K562 (cell line): ENCODE results near the gene PEX10. TPM values are rescaled to one million over a fixed set of nuclear protein-coding genes. Genes with fewer than 3 reads are reported as not detected.
A peak's percentile ranks its signal among the peaks of the same experiment; 100 is the strongest.

Experiments used
- C11orf30 ChIP-seq: fragments of 450-650 bp; IDR thresholded peaks from 2 replicates; pipeline ENCODE4 v1.6.1; 2016; ENCODE audit warnings: low read depth, mild to moderate bottlenecking
- CHD4 ChIP-seq: fragments of 200-600 bp; sonication (generic); IDR thresholded peaks from 3 replicates; pipeline ENCODE4 v1.6.1; 2012; ENCODE audit warnings: low read depth, mild to moderate bottlenecking, mixed read lengths, low read length, inconsistent platforms; ENCODE audit not compliant: insufficient read depth, insufficient replicate concordance, poor library complexity, severe bottlenecking
- DDX20 ChIP-seq: fragments of 450-650 bp; IDR thresholded peaks from 2 replicates; pipeline ENCODE4 v1.6.1; 2016; ENCODE audit warnings: missing genetic modification characterization, low read depth, mild to moderate bottlenecking, missing compliant biosample characterization, moderate library complexity
- EGR1 ChIP-seq: fragments of 450-650 bp; conservative IDR thresholded peaks from 2 replicates; pipeline ENCODE4 v1.6.1; 2017; ENCODE audit warnings: mild to moderate bottlenecking
- HBP1 ChIP-seq: fragments of 450-650 bp; formaldehyde crosslinking; IDR thresholded peaks from 2 replicates; pipeline ENCODE4 v1.4.0; 2022; ENCODE audit warnings: missing genetic modification characterization
- POLR2A ChIP-seq: fragments of 450-650 bp; conservative IDR thresholded peaks from 2 replicates; pipeline ENCODE4 v1.6.1; 2016
- RFX5 ChIP-seq: IDR thresholded peaks from 2 replicates; pipeline ENCODE4 v1.6.1; 2011; ENCODE audit warnings: low read depth, mild to moderate bottlenecking, improper control_type of control experiment, low read length
- SNIP1 ChIP-seq: fragments of 450-650 bp; IDR thresholded peaks from 2 replicates; pipeline ENCODE4 v1.7.1; 2017; ENCODE audit warnings: low read depth, mild to moderate bottlenecking
- STAG1 ChIP-seq: sonication (generic); formaldehyde crosslinking; IDR thresholded peaks from 2 replicates; pipeline ENCODE4 v1.5.0; 2020; ENCODE audit warnings: missing genetic modification reagents, borderline replicate concordance
- TBL1XR1 ChIP-seq, 2 experiments: IDR thresholded peaks; 2 replicates each; pipeline ENCODE4 v1.6.1; 2012; ENCODE audit warnings: improper control_type of control experiment in 2 of 2, low read length in 2 of 2, mild to moderate bottlenecking in 1 of 2
- TFE3 ChIP-seq: fragments of 450-650 bp; formaldehyde crosslinking; IDR thresholded peaks from 2 replicates; pipeline ENCODE4 v1.4.0; 2020; ENCODE audit warnings: mild to moderate bottlenecking, mixed read lengths
- ZNF324 ChIP-seq: fragments of 250-450 bp; sonication (Bioruptor Pico); IDR thresholded peaks from 2 replicates; pipeline ENCODE4 v1.4.0; 2020; ENCODE audit warnings: mild to moderate bottlenecking
- polyA plus RNA-seq, 8 experiments: library from polyadenylated mRNA; depleted of rRNA in 4 of 8; stranded (reverse) in 5 of 8; unstranded in 3 of 8; fragments of >200 nt; fragmentation: Nextera tagmentation in 2 of 8; fragmentation: Illumina TruSeq in 1 of 8; extraction: Ambion mirVana in 2 of 8; extraction: Trizol in 1 of 8; gene quantifications; 2 replicates each; pipeline versions ENCODE4 v1.2.1 to v1.2.3, GENCODE V29; 2011 to 2014; ENCODE audit warnings: inconsistent platforms in 1 of 8, missing spikeins in 1 of 8
- total RNA-seq, 7 experiments: library from RNA; depleted of rRNA in 6 of 7; stranded (reverse); fragments of >200 nt in 6 of 7; fragmentation: Illumina TruSeq in 2 of 7; extraction: Trizol in 2 of 7; gene quantifications; 2 replicates each; pipeline versions ENCODE4 v1.2.1 to v1.2.3, GENCODE V29; 2011 to 2021; ENCODE audit warnings: low replicate concordance in 1 of 7
- TF ChIP-seq, protein P1 (sequence below): fragments of 450-650 bp; IDR thresholded peaks from 2 replicates; pipeline ENCODE4 v1.7.1; 2018; ENCODE audit warnings: mild to moderate bottlenecking, low read depth; ENCODE audit not compliant: partially characterized antibody
- TF ChIP-seq, protein P2 (sequence below), 2 experiments: IDR thresholded peaks; 2 replicates each; pipeline ENCODE4 v1.6.1; 2011; ENCODE audit warnings: borderline replicate concordance in 1 of 2, control low read depth in 1 of 2, low read depth in 1 of 2, low read length in 1 of 2, mild to moderate bottlenecking in 1 of 2, mixed read lengths in 1 of 2, moderate library complexity in 1 of 2; ENCODE audit not compliant: insufficient read depth in 1 of 2, insufficient read length in 1 of 2, poor library complexity in 1 of 2, severe bottlenecking in 1 of 2; ENCODE audit errors: extremely low read depth in 1 of 2
- TF ChIP-seq, protein P3 (sequence below), 2 experiments: fragments of 450-650 bp; IDR thresholded peaks; 2 replicates each; pipeline ENCODE4 v1.6.1; 2018; ENCODE audit warnings: mild to moderate bottlenecking in 2 of 2, low read depth in 1 of 2; ENCODE audit not compliant: partially characterized antibody in 2 of 2

The PEX10 gene
- total and polyA plus RNA-seq, 9 of the 15 experiments (the other 6 are each of a cell fraction or from before 2014, with no cell fraction given): 0.03 to 26.2 (median 8.7) TPM

GRCh38 chr1:2405588-2406295 lies 6.6 kb downstream of the PEX10 start (continued):
- TF ChIP-seq, protein P1, sequence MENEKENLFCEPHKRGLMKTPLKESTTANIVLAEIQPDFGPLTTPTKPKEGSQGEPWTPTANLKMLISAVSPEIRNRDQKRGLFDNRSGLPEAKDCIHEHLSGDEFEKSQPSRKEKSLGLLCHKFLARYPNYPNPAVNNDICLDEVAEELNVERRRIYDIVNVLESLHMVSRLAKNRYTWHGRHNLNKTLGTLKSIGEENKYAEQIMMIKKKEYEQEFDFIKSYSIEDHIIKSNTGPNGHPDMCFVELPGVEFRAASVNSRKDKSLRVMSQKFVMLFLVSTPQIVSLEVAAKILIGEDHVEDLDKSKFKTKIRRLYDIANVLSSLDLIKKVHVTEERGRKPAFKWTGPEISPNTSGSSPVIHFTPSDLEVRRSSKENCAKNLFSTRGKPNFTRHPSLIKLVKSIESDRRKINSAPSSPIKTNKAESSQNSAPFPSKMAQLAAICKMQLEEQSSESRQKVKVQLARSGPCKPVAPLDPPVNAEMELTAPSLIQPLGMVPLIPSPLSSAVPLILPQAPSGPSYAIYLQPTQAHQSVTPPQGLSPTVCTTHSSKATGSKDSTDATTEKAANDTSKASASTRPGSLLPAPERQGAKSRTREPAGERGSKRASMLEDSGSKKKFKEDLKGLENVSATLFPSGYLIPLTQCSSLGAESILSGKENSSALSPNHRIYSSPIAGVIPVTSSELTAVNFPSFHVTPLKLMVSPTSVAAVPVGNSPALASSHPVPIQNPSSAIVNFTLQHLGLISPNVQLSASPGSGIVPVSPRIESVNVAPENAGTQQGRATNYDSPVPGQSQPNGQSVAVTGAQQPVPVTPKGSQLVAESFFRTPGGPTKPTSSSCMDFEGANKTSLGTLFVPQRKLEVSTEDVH: no peak
- TF ChIP-seq SNIP1: no peak
- no peak for TF ChIP-seq HBP1 (CRISPR knock-in tag)
- no peak for TF ChIP-seq DDX20 (tag)
- TF ChIP-seq STAG1 (CRISPR knock-in tag): no peak
- TF ChIP-seq, protein P2, sequence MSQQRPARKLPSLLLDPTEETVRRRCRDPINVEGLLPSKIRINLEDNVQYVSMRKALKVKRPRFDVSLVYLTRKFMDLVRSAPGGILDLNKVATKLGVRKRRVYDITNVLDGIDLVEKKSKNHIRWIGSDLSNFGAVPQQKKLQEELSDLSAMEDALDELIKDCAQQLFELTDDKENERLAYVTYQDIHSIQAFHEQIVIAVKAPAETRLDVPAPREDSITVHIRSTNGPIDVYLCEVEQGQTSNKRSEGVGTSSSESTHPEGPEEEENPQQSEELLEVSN (IDR thresholded peaks at IDR 0.05; ENCODE audit: borderline replicate concordance in 1 of 2, extremely low read depth in 1 of 2, insufficient read depth in 1 of 2, insufficient read length in 1 of 2, low read depth in 1 of 2, low read length in 1 of 2, poor library complexity in 1 of 2, severe bottlenecking in 1 of 2): no peak
- TF ChIP-seq CHD4: no peak
- TF ChIP-seq EGR1: no peak
- no peak for TF ChIP-seq TBL1XR1 (IDR thresholded peaks at IDR 0.05; ENCODE audit: low read length in 2 of 2)
- no peak for TF ChIP-seq RFX5
- TF ChIP-seq, protein P3, sequence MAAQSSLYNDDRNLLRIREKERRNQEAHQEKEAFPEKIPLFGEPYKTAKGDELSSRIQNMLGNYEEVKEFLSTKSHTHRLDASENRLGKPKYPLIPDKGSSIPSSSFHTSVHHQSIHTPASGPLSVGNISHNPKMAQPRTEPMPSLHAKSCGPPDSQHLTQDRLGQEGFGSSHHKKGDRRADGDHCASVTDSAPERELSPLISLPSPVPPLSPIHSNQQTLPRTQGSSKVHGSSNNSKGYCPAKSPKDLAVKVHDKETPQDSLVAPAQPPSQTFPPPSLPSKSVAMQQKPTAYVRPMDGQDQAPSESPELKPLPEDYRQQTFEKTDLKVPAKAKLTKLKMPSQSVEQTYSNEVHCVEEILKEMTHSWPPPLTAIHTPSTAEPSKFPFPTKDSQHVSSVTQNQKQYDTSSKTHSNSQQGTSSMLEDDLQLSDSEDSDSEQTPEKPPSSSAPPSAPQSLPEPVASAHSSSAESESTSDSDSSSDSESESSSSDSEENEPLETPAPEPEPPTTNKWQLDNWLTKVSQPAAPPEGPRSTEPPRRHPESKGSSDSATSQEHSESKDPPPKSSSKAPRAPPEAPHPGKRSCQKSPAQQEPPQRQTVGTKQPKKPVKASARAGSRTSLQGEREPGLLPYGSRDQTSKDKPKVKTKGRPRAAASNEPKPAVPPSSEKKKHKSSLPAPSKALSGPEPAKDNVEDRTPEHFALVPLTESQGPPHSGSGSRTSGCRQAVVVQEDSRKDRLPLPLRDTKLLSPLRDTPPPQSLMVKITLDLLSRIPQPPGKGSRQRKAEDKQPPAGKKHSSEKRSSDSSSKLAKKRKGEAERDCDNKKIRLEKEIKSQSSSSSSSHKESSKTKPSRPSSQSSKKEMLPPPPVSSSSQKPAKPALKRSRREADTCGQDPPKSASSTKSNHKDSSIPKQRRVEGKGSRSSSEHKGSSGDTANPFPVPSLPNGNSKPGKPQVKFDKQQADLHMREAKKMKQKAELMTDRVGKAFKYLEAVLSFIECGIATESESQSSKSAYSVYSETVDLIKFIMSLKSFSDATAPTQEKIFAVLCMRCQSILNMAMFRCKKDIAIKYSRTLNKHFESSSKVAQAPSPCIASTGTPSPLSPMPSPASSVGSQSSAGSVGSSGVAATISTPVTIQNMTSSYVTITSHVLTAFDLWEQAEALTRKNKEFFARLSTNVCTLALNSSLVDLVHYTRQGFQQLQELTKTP (IDR thresholded peaks at IDR 0.05; ENCODE audit: low read depth in 1 of 2, partially characterized antibody in 2 of 2): no peak
- TF ChIP-seq TFE3 (CRISPR knock-in tag): no peak
- TF ChIP-seq POLR2A: 0 out of 2 replicates have a peak, but pooled peaks have one; percentile 18
- TF ChIP-seq C11orf30: no peak
- TF ChIP-seq ZNF324: no peak
